RWPE2 (cell line): ENCODE measurements around the gene KPNB1.

ENCODE experiments used
- ATAC-seq: fragments of 200-7000 bp; cut with Tn5 transposase; 3 replicates; pipeline ENCODE4 v1.9.1; 2021; ENCODE audit warnings: low read depth
- DNase-seq: peaks from one replicate; pipeline ENCODE4 v3.0.0-alpha.2; 2020; ENCODE audit warnings: low spot score
- H3K27ac ChIP-seq: fragments of 450-650 bp; 2 replicates; pipeline ENCODE4 v1.5.1; 2017; ENCODE audit warnings: mild to moderate bottlenecking; ENCODE audit not compliant: poor library complexity, severe bottlenecking
- H3K27me3 ChIP-seq: fragments of 250-450 bp; sonication (Bioruptor Pico); 2 replicates; pipeline ENCODE4 v1.5.1; 2021; ENCODE audit warnings: mild to moderate bottlenecking, moderate library complexity; ENCODE audit not compliant: insufficient read depth, poor library complexity, severe bottlenecking
- H3K36me3 ChIP-seq: fragments of 250-450 bp; sonication (Bioruptor Pico); 2 replicates; pipeline ENCODE4 v1.5.1; 2020; ENCODE audit warnings: low read depth, mild to moderate bottlenecking, moderate library complexity
- H3K4me1 ChIP-seq: fragments of 250-450 bp; sonication (Bioruptor Pico); 2 replicates; pipeline ENCODE4 v1.5.1; 2021; ENCODE audit warnings: mild to moderate bottlenecking, moderate library complexity; ENCODE audit not compliant: insufficient read depth, poor library complexity, severe bottlenecking
- H3K4me3 ChIP-seq: fragments of 250-450 bp; sonication (Bioruptor Pico); 2 replicates; pipeline ENCODE4 v1.5.1; 2021; ENCODE audit warnings: mild to moderate bottlenecking, moderate library complexity; ENCODE audit not compliant: severe bottlenecking
- H3K9me3 ChIP-seq: fragments of 250-450 bp; sonication (Bioruptor Pico); 2 replicates; pipeline ENCODE4 v1.5.1; 2021; ENCODE audit warnings: mild to moderate bottlenecking, moderate library complexity; ENCODE audit not compliant: severe bottlenecking
- TF ChIP-seq, protein P1 (sequence below): fragments of 450-650 bp; IDR thresholded peaks from one replicate; pipeline ENCODE4 v1.5.1; 2017; ENCODE audit warnings: mild to moderate bottlenecking, moderate library complexity; ENCODE audit not compliant: poor library complexity, severe bottlenecking

KPNB1 gene

DNA sequence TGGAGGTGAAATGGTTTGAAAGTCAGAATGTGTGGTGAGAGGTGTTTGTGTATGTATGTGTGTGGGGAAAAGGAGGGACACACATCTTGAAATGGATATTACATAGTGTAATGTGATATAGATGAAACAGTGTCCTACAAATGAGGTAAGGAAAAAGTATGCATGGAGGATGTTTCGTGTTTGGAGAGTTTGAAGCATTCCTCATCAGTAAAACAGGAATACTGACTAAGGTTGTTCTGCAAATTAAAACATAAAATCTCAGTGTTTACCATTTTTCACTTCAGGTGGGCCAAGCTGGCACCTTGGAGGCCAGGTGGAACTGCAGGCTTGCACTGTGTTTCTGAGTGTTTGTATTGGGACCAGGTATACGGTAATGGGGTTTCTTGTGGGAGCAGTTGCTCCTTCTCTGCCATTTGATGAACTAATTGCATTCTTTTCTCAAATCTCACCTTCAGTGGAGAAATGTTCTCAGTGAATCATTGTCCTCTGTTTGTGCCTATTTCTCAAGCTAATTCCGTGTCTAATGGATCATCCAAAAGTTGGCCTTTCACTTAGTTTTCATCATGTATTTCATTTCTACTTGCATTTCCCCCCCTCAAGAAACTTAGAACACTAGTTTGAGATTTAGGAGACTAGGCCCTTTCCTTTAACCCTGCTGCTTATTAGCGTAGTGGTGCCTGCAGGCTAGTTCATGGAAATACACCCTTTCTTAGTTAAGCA, 36.0 kb downstream of the KPNB1 start:
- peaks cover 54% of the 10 kb centered on the region for H3K36me3 ChIP-seq
- no peak overlapping the region for H3K4me3 ChIP-seq
- H3K27me3 ChIP-seq, result no peaks in the 10 kb centered on the region
- H3K9me3 ChIP-seq, result no peaks in the 10 kb centered on the region
- H3K27ac ChIP-seq, result peak overlapping the region; percentile 35
- no peak for DNase-seq
- no peaks in the 10 kb centered on the region for H3K4me1 ChIP-seq
- TF ChIP-seq, protein P1, sequence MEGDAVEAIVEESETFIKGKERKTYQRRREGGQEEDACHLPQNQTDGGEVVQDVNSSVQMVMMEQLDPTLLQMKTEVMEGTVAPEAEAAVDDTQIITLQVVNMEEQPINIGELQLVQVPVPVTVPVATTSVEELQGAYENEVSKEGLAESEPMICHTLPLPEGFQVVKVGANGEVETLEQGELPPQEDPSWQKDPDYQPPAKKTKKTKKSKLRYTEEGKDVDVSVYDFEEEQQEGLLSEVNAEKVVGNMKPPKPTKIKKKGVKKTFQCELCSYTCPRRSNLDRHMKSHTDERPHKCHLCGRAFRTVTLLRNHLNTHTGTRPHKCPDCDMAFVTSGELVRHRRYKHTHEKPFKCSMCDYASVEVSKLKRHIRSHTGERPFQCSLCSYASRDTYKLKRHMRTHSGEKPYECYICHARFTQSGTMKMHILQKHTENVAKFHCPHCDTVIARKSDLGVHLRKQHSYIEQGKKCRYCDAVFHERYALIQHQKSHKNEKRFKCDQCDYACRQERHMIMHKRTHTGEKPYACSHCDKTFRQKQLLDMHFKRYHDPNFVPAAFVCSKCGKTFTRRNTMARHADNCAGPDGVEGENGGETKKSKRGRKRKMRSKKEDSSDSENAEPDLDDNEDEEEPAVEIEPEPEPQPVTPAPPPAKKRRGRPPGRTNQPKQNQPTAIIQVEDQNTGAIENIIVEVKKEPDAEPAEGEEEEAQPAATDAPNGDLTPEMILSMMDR, result no peak
- ATAC-seq, result 0 out of 3 replicates have a peak, but pooled peaks have one; percentile 11

DNA sequence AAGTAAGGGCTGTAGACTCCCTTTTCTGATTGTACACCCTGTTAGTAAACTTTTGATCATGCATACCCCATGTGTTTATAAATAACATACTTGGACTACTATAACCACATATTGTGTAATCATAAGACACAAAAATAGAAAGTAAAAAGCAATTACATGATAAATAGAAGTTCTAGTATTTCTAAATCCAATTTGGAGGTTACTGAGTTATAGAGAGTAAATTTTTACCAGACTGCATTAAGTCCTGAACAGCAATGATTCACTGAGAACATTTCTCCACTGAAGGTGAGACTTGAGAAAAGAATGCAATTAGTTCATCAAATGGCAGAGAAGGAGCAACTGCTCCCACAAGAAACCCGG, 36.5 kb downstream of the KPNB1 start:
- Histone ChIP-seq H3K4me3 (no peak overlapping the region), H3K9me3 (no peaks in the 10 kb centered on the region), H3K36me3 (peaks cover 48% of the 10 kb centered on the region), H3K27me3 (no peaks in the 10 kb centered on the region), H3K4me1 (no peaks in the 10 kb centered on the region), H3K27ac (peak overlapping the region; percentile 35)
- ATAC-seq, result peak; percentile 41
- TF ChIP-seq, protein P1, result no peak
- no peak for DNase-seq

- no peak overlapping the region for H3K4me3 ChIP-seq
- H3K9me3 ChIP-seq, result no peaks in the 10 kb centered on the region
- TF ChIP-seq, protein P1, result no peak
- no peaks in the 10 kb centered on the region for H3K4me1 ChIP-seq
- peak overlapping the region; percentile 35 for H3K27ac ChIP-seq
- no peaks in the 10 kb centered on the region for H3K27me3 ChIP-seq
- no peak for ATAC-seq
- peaks cover 43% of the 10 kb centered on the region for H3K36me3 ChIP-seq
- DNase-seq, result no peak
These were observed 37.1 kb downstream of the KPNB1 start for GRCh38 chr17:47686664-47687327.

DNA sequence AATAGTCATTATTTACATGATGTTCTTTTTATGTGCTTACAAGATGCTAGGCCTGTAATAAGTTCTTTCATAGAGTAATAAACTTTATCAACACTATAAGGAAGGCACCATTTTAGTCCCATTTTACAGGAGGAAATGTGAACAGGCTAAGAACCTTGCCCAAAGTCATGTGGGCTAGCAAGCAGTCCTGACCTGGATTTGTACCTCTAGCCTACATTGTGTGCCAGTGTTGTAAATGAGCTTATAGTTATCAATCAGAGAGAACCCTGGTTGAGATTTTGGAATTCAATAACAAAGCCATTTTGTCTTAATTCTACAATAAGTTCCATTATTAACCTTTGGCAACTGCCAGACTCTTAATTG, 37.6 kb downstream of the KPNB1 start:
- no peaks in the 10 kb centered on the region for H3K9me3 ChIP-seq
- ATAC-seq (no peak), DNase-seq (no peak)
- TF ChIP-seq, protein P1, result no peak
- H3K27ac ChIP-seq, result peak overlapping the region; percentile 35
- no peaks in the 10 kb centered on the region for H3K27me3 ChIP-seq
- H3K36me3 ChIP-seq, result peaks cover 38% of the 10 kb centered on the region
- no peak overlapping the region for H3K4me3 ChIP-seq
- no peaks in the 10 kb centered on the region for H3K4me1 ChIP-seq

DNA sequence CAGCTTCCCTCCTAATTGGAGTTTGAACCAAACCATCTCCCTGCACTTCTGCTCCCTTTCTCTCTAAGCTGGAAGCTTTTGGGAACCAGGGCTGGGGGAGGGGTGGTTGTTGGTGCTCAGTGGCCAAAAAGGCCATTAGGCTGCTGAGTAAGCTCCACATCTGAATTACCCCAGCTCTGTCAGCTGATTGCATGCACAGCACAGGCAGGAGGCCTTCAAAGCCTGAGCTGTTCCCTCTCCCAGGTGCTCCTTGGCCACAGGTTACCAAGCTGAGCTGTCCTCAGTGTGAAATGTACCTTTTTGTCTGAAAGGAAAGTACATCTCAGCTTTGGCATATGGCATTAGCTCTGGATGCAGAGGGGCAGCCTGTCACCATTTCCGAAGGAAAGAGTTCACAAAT, 38.0 kb downstream of the KPNB1 start:
- Histone ChIP-seq H3K4me1 (no peaks in the 10 kb centered on the region), H3K27me3 (no peaks in the 10 kb centered on the region), H3K9me3 (no peaks in the 10 kb centered on the region), H3K27ac (peak overlapping the region; percentile 35), H3K36me3 (peaks cover 33% of the 10 kb centered on the region), H3K4me3 (no peak overlapping the region)
- ATAC-seq (peak; percentile 35; the same call in 2 of the 3 replicates), DNase-seq (no peak)
- TF ChIP-seq, protein P1, result no peak
